Measurements from ENCODE around the gene RAVER2. TPM values are rescaled to one million over a fixed set of nuclear protein-coding genes. Genes with fewer than 3 reads are reported as not detected.
"Not testable (repeated sequence)": the region's sequence is repeated elsewhere in the genome, so short reads cannot be mapped to it uniquely, and the experiment has no call there.

RAVER2 gene
- polyA plus RNA-seq, 3 donors from 2014 or later = 1.1 to 1.8 (median 1.4) TPM

DNA sequence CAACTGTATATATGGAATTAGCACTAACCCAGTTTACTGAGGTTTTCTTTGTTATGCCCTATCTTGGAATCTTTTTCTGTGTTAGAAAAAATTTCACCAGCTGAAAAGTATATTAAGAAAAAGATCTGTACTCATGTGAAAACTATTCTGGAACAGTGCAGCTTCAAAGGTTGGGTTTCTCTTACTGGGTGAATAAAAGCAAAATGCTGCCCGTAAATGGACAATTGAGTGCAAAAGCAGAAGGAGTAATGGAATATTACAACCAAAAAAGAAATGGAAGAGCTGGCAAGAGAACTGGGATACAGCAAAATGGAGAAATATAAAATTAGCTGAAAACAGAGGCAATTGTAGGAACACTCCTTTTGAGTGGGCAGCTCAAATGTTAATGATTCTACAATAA lies 17.0 kb upstream of the RAVER2 start:
- Mint-ChIP-seq H3K4me3 (no peak overlapping the region), H3K9me3 (no peaks in the 10 kb centered on the region), H3K4me1 (no peaks in the 10 kb centered on the region), H3K27ac (no peak overlapping the region), H3K27me3 (ENCODE audit: low read depth in 3 of 3) (peaks cover 3 to 10% (median 3%) of the 10 kb centered on the region in 3 donors), H3K36me3 (no peaks in the 10 kb centered on the region)
- DNase-seq = no peak

GRCh38 chr1:64733581-64734286 lies 11.1 kb upstream of the RAVER2 start:
- no peaks in the 10 kb centered on the region for H3K36me3 Mint-ChIP-seq
- H3K9me3 Mint-ChIP-seq = no peaks in the 10 kb centered on the region
- DNase-seq = no peak
- no peaks in the 10 kb centered on the region for H3K4me1 Mint-ChIP-seq
- peaks cover 1 to 4% (median 2%) of the 10 kb centered on the region in 3 donors for H3K27me3 Mint-ChIP-seq (ENCODE audit: low read depth in 3 of 3)
- no peak overlapping the region for H3K27ac Mint-ChIP-seq
- H3K4me3 Mint-ChIP-seq = no peak overlapping the region

GRCh38 chr1:64734287-64734652 lies 10.6 kb upstream of the RAVER2 start:
- H3K9me3 Mint-ChIP-seq = no peaks in the 10 kb centered on the region

DNA sequence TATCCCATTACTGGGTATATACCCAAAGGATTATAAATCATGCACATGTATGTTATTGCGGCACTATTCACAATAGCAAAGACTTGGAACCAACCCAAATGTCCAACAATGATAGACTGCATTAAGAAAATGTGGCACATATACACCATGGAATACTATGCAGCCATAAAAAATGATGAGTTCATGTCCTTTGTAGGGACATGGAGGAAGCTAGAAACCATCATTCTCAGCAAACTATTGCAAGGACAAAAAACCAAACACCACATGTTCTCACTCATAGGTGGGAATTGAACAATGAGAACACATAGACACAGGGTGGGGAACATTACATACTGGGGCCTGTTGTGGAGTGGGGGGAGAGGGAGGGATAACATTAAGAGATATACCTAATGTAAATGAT lies 4.2 kb upstream of the RAVER2 start:
- DNase-seq, H3K36me3 Mint-ChIP-seq, H3K4me3 Mint-ChIP-seq, H3K9me3 Mint-ChIP-seq, H3K27ac Mint-ChIP-seq: not testable (repeated sequence)
- peaks cover 3 to 11% (median 11%) of the 10 kb centered on the region in 3 donors for H3K27me3 Mint-ChIP-seq (ENCODE audit: low read depth in 3 of 3)
- H3K4me1 Mint-ChIP-seq = peaks cover 11 to 14% of the 10 kb centered on the region in 2 donors

More at GRCh38 chr1:64734287-64734652, 10.6 kb upstream of the RAVER2 start:
- Mint-ChIP-seq H3K4me1 (no peaks in the 10 kb centered on the region), H3K27me3 (ENCODE audit: low read depth in 3 of 3) (peaks cover 1 to 4% (median 3%) of the 10 kb centered on the region in 3 donors), H3K36me3 (no peaks in the 10 kb centered on the region), H3K4me3 (no peak overlapping the region), H3K27ac (no peak overlapping the region)
- DNase-seq = no peak

DNA sequence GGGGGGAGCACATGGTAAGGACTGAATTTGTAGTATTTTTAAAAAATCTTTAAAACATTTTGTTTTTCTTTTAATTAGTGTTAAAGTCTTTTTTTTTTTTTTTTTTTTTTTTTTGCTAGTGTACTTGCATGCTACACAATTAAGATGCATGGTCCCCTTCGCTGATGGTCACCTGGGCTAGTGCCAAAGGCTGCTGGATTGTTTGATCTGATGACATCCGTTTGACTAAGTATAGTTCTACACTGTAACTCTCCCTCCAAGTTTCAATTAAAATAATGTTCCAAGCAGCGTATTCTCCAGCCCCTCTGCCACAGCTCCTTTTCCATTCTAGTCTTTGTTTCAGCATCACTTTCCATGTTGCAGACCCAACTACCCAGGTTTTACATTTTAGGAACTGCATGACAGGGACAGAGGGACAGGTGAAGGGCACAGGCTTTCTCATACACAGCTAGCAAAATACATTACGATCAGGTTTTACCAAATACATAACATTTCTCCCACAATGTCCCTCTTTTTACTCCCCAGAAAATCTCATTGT lies 852 bp upstream of the RAVER2 start:
- H3K4me1 Mint-ChIP-seq = peaks cover 14 to 20% of the 10 kb centered on the region in 2 donors
- H3K27me3 Mint-ChIP-seq (ENCODE audit: low read depth in 3 of 3) = peaks cover 0 to 11% (median 10%) of the 10 kb centered on the region in 3 donors
- DNase-seq = peak in 1 of 3 donors; percentile 1
- H3K4me3 Mint-ChIP-seq = peak overlapping the region; percentile 72 to 88 (median 84)
- H3K36me3 Mint-ChIP-seq = no peaks in the 10 kb centered on the region
- H3K27ac Mint-ChIP-seq = peak overlapping the region in 2 of 6 donors; percentile 22 to 80
- no peaks in the 10 kb centered on the region for H3K9me3 Mint-ChIP-seq

DNA sequence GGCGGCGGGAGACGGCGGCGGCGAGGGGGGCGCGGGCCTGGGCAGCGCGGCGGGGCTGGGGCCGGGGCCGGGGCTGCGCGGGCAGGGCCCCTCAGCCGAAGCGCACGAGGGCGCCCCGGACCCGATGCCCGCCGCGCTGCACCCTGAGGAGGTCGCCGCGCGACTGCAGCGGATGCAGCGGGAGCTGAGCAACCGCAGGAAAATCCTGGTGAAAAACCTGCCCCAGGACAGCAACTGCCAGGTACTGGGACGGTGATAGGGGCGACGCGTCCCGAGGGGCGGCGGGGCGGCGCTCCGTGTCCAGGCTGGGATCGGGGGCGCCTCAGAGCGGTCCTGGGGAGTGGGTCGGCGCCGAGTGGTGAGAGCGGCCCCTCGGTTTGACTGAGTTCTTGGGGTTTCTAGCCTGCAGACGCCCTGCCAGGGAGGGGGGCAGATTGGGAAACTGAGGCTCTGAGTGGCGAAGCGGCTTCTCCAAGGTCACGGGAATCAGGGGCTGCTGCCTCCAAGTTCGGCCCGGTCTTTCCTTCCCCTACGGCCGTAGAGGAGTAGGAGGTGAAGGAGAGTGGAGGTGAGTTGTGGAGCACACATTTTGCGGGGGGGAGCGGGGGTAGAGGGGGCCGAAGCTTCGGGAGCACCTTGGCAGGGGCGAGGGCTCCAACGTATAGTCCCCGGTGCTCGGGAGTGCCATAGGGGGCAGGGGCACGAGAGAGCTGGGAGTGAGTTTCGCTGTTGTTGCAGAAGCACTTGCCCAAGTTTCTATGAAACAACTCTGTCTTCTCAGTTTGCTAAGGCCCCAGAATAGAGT lies 508 bp downstream of the RAVER2 start:
- no peaks in the 10 kb centered on the region for H3K36me3 Mint-ChIP-seq

GRCh38 chr1:64745986-64746940 lies 1.4 kb downstream of the RAVER2 start:
- Mint-ChIP-seq H3K27me3 (ENCODE audit: low read depth in 3 of 3) (peaks cover 0 to 10% (median 4%) of the 10 kb centered on the region in 3 donors), H3K27ac (peak overlapping the region in 5 of 6 donors; percentile 5 to 59 (median 36)), H3K9me3 (no peaks in the 10 kb centered on the region), H3K4me1 (peaks cover 14 to 20% of the 10 kb centered on the region in 2 donors), H3K36me3 (no peaks in the 10 kb centered on the region), H3K4me3 (peak overlapping the region; percentile 76 to 94 (median 85))
- no peak for DNase-seq

More for the DNA sequence above, 508 bp downstream of the RAVER2 start:
- H3K4me3 Mint-ChIP-seq = peak overlapping the region; percentile 76 to 94 (median 85)
- H3K27ac Mint-ChIP-seq = peak overlapping the region in 5 of 6 donors; percentile 5 to 59 (median 36)
- peaks cover 14 to 20% of the 10 kb centered on the region in 2 donors for H3K4me1 Mint-ChIP-seq
- peaks cover 0 to 10% (median 5%) of the 10 kb centered on the region in 3 donors for H3K27me3 Mint-ChIP-seq (ENCODE audit: low read depth in 3 of 3)
- DNase-seq = peak in 1 of 3 donors; percentile 4
- H3K9me3 Mint-ChIP-seq = no peaks in the 10 kb centered on the region

GRCh38 chr1:64748222-64748621 lies 3.3 kb downstream of the RAVER2 start:
- no peaks in the 10 kb centered on the region for H3K9me3 Mint-ChIP-seq
- H3K27ac Mint-ChIP-seq = peak overlapping the region in 1 of 6 donors; percentile 55
- H3K27me3 Mint-ChIP-seq (ENCODE audit: low read depth in 3 of 3) = peaks cover 0 to 5% (median 5%) of the 10 kb centered on the region in 3 donors
- H3K36me3 Mint-ChIP-seq = no peaks in the 10 kb centered on the region
- H3K4me1 Mint-ChIP-seq = peaks cover 14 to 20% of the 10 kb centered on the region in 2 donors
- no peak for DNase-seq
- no peak overlapping the region for H3K4me3 Mint-ChIP-seq

GRCh38 chr1:64748706-64749105 lies 3.8 kb downstream of the RAVER2 start:
- no peak for DNase-seq
- H3K27ac Mint-ChIP-seq = no peak overlapping the region
- H3K27me3 Mint-ChIP-seq (ENCODE audit: low read depth in 3 of 3) = peaks cover 0 to 6% (median 1%) of the 10 kb centered on the region in 3 donors
- no peak overlapping the region for H3K4me3 Mint-ChIP-seq
- peaks cover 12 to 16% of the 10 kb centered on the region in 2 donors for H3K4me1 Mint-ChIP-seq
- no peaks in the 10 kb centered on the region for H3K36me3 Mint-ChIP-seq
- H3K9me3 Mint-ChIP-seq = no peaks in the 10 kb centered on the region

- peaks cover 6 to 7% of the 10 kb centered on the region in 2 donors for H3K4me1 Mint-ChIP-seq
- H3K27ac Mint-ChIP-seq = no peak overlapping the region
- no peak for DNase-seq
- H3K27me3 Mint-ChIP-seq (ENCODE audit: low read depth in 3 of 3) = peaks cover 0 to 7% (median 0%) of the 10 kb centered on the region in 3 donors
- H3K4me3 Mint-ChIP-seq = no peak overlapping the region
- no peaks in the 10 kb centered on the region for H3K9me3 Mint-ChIP-seq
- H3K36me3 Mint-ChIP-seq = no peaks in the 10 kb centered on the region
Measured at GRCh38 chr1:64750092-64750491, 5.2 kb downstream of the RAVER2 start.

DNA sequence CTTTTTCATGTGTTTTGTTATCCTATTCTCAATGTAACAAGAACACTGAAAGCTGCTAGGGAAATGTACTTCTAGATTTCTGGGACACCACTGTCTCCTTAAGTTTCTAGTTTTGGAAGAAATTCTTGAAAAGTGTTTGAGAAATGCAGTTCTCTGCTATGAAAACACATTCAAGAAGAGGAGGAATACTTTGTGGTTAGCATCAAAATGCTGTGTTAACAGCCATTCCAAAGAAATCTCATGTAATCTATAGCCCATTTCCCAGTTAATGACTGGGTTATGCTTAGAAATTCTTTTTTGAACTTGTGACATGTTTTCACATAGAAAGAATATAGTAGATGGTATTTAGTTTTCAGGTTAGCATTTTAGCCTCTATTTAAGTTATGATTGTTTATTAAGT lies 6.0 kb downstream of the RAVER2 start:
- Mint-ChIP-seq H3K36me3 (no peaks in the 10 kb centered on the region), H3K27me3 (ENCODE audit: low read depth in 3 of 3) (peaks cover 0 to 7% (median 0%) of the 10 kb centered on the region in 3 donors), H3K4me3 (no peak overlapping the region), H3K4me1 (peaks cover 1 to 4% of the 10 kb centered on the region in 2 donors), H3K27ac (no peak overlapping the region), H3K9me3 (no peaks in the 10 kb centered on the region)
- no peak for DNase-seq

DNA sequence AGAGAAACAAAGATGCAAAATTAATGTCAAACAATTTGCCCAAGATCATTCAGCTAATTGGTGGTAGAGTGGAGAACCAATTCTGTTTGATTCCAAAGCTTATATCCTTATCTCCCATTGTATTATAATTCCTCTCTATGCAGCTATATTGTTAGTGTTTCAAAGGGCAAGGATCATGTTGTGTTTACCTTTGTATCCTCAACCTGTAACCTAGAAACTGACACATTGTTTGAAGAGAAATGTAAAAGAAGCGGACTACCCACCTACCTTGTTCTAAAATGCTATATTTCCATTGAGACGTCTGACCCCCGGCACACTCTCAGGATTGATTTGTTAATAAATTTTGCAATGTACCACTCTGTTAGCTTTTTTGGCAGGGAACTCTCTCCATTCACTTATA lies 9.3 kb downstream of the RAVER2 start:
- peaks cover 0 to 7% (median 0%) of the 10 kb centered on the region in 3 donors for H3K27me3 Mint-ChIP-seq (ENCODE audit: low read depth in 3 of 3)
- H3K9me3 Mint-ChIP-seq = peaks cover 0 to 2% (median 0%) of the 10 kb centered on the region in 6 donors
- H3K4me3 Mint-ChIP-seq = no peak overlapping the region
- DNase-seq = no peak
- H3K27ac Mint-ChIP-seq = no peak overlapping the region
- H3K36me3 Mint-ChIP-seq = no peaks in the 10 kb centered on the region
- H3K4me1 Mint-ChIP-seq = no peaks in the 10 kb centered on the region

- DNase-seq = no peak
- Mint-ChIP-seq H3K27ac (no peak overlapping the region), H3K9me3 (peaks cover 0 to 2% (median 0%) of the 10 kb centered on the region in 6 donors), H3K4me3 (no peak overlapping the region), H3K27me3 (ENCODE audit: low read depth in 3 of 3) (peaks cover 0 to 7% (median 0%) of the 10 kb centered on the region in 3 donors), H3K4me1 (no peaks in the 10 kb centered on the region), H3K36me3 (no peaks in the 10 kb centered on the region)
Measured at GRCh38 chr1:64755361-64755760, 10.5 kb downstream of the RAVER2 start.
